Measurements from ENCODE around the gene GYPC.

GRCh38 chr2:126635736-126636135 lies 20.2 kb upstream of the GYPC start:
- TF ChIP-seq GATA2 (IDR thresholded peaks at IDR 0.05; ENCODE audit: low read depth, low read length), result no peak
- no peak for TF ChIP-seq GATA3 (IDR thresholded peaks at IDR 0.05; ENCODE audit: low read depth, low read length)

Data from SH-SY5Y (cell line).